NCI-H2029 treated with DMSO at 0.1 percent for 48 hours (cell line): ENCODE data around the gene BIN1.

Source experiments
- DNase-seq: peaks from one replicate; lab custom pipeline; 2025; lab: John Stamatoyannopoulos, UW

Gene BIN1

DNA sequence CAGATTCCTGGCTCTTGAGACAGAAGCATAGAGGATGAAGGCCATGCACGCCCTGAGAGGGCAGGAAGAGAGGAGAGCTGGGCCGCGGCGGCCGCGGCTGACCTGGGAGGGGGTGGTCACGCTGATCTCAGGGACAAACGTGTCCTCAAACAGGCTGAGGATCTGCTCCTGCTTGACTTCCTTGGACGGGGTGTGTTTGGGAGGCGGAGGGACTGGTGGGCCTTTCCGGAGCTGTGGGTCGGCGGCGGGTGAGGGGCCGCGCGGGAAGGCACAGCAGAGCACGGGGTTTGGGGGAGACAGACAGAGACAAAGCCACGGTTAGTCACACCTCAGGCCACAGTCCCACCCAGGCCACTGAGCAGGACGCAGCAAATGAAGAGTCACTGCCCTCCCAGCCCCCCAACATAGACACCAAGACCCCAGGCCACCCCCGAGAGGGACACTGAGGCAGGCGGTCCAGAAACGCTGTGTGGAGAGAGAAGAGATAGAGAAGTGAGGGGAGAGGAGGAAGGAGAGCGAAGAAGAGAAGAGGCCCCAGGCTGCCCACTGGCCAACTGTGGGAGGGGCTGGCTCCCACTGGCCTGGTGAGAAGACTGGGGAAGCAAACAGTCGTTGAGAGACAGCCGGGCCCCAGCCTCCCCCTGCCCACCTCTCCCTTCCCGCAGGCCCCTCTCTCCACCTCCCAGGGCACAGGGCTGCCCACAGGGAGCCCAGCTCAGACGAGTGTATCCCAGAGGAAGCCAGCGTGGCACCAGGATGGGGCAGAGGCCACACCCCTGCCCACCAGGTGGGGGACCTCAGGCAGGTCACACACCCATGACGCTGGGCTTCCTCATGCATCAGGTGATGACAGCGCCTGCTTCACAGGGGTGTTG is 49.3 kb downstream of the BIN1 start:
- DNase-seq: no peak

DNA sequence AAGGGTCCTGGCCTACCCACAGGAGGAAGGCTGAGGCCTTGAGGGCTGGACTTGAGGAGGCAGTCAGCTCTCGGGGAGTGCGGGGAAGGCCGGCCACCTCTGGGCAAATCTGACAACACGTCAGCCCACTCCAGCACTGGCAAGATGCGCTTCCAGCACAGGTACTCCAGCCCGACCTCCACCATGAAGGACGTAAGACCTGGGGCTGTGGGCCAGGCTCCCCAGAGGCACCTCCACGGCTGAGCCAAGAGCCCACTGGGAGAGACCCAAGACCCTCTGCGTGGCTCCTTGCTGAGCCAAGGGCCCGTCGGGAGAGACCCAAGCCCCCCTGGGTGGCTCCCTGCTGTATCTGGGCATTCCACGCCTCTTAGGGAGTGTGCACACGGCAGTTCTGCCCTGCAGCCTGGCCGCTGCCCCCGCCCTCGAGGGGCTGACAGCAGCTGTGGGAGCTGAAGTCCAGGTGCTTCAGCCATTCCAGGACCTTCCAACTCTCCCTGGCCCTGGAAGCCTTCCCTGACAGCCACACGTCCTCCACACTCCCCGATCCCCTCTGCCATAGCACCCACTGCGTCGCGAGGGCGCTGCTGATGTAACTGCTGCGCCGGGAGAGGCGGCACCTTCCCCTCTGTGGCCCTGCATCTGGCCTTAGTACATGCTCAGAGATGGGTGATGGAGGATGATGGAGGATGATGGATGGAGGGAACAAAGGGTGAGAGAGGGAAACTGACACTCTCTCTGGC is 50.2 kb downstream of the BIN1 start:
- DNase-seq: no peak

DNA sequence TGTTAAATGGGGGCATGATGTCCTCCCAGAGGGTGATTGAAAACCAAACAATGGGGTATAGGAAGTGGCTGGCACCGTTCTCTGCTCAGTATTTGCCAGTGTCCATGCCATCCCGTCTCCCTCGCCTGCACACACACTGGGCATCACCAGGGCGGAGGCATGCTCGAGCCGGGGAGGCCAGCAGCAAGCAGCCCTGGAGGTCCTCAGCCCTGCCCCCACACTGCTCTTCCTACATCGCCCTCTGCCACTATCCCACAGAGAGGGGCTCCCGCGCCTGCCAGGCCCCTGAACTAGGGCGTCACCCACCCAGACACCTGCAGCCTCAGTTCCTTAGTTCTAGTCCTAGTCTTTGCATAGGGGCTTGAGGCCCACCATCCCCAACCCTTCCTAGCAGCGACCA is 50.9 kb downstream of the BIN1 start:
- DNase-seq: no peak

DNA sequence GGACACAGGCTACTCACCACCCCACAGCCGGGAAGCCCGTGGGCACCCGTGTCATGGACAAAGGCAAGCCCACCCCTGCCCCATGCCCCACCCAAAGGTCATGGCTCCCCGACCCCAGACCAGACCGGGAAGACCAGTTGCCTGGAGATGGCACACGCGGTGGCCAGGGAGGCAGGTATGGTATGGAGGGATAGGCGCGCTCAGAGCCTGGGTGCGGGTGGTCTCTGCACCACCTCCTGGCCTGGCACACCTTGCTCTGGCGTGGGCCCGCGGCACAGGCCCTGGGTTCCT is 51.2 kb downstream of the BIN1 start:
- no peak for DNase-seq

DNA sequence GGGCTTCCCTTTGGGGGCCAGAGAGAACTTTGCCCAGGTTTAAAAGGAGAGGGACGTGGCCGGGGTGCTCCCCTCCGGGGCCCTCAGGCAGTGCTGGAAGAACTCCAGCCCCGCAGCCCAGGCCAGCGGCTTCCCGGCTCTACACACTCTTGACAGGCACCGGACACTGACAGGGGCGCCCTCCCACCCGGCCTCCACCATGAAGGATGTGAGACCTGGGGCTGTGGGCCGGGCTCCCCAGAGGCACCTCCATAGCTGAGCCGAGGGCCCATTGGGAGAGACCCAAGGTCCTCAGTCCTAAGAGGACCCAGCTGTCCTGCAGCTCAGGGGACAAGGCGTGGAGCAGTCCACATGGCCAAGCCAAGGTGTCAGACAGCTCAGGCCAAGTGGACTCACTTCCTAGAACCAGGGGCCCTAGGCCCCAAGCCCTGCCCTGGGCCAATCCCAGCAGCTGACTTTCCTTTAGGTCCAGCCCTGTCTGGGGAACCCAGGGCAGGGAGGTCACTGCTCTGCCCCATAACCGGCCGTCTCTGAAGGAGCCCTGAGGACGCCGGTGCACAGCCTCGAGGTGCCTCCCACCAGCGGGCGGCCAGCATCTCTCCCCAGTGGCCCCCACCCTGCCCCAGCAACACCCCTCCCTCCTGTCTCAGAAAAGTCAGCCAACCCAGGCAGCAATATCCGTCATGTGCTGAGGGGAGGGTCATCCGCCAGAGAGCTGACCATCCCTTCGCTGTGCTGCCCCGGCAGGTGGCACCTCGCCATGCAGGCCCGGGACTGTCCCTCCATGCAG is 51.8 kb downstream of the BIN1 start:
- no peak for DNase-seq

DNA sequence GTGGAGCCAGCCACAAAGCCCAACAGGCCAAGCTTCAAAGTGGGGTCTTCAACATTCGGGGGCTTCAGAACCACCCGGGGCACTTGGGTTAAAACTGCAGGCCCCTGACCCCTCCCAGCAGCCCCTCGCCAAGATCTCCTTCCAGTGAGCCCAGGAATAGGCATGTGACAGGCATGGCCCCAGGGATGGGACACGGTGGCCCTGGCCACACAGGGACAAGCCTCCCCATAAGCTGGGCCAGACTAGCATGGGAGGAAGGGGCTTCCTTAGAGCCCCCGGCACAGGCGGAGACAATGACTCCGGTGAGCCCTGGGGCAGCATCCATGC is 52.4 kb downstream of the BIN1 start:
- no peak for DNase-seq

DNA sequence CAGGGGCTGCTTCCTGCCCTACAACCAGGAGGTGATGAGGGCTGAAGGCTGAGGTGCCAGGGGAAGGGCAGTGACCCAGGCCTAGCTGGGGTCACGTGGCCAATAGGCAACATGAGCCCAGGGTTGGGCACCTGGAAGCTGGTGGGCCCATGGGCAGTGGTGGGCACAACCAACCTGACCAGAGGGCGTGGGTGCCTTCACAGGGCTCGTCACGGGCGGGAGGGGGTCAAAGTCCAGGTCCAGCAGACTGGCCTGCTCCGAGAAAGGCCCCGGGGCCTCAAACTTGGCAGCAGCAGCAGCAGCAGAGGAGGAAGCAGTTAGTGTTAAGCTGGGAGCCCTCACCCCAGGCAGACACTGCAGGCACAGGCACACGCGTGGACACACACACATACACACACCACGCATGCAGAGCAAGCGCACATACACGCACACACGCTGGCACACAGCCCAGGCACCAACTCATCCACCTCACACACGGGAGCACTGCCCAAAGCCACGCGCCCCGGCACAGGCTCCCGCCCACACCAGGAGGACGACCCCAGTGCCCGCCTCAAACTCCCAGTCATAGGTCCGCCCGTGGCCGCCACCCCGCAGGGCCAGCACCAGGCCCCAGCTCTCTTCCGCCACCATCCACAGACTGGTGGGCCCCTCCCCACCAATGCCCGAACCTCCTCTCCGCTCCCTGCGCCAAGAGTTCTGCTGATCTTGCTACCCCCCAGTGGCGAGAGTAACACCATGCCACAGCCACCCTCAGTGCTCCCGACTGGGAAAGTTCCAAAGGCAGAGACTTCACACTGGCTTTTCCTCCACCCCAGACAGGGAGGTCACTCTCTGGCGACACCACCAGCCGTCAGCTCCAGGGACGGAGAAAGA is 53.0 kb downstream of the BIN1 start:
- no peak for DNase-seq

DNA sequence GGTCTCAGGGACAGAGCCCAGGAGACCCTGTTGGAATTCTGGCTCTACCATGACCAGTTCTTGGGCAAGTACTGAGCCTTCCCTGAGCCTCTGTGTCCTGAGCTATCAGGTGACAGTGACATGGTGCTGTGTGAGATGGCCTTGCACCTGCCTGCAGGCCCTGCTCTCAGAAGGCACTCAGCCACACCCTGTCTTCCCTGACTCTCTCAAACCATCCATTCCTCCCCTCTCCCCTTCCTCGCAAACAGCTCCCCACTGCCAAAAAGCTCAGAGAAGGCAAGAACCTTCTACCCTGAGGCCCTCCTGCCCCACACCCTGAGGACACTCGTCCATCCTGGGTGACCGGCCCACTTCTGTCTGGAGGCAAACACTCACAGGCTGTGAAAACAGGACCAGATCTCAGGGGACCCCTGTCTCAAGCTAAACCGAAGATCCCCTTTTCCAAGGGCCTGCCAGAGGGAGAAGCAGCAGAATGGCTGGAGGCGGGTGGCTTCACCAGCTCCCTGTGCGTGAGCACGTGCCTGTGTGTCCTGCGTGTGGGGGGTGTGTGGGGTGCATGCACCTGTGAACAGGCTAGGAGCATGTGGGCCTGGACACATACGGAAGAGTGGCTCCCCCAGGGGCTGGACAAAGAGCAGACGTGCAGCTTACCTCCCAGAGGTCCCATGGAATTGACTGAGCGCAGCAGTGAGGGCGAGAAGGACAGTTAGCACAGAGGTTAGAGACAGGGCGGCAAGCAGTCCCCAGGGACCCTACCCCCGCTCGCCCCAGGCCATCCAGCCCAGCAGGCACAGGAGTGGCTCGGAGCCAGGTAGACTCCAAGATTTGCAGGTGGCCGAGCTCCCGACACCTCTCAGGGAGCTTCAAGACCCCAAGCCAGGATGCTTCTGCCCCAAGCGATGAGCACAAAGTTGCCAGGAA is 53.9 kb downstream of the BIN1 start:
- DNase-seq: no peak

DNA sequence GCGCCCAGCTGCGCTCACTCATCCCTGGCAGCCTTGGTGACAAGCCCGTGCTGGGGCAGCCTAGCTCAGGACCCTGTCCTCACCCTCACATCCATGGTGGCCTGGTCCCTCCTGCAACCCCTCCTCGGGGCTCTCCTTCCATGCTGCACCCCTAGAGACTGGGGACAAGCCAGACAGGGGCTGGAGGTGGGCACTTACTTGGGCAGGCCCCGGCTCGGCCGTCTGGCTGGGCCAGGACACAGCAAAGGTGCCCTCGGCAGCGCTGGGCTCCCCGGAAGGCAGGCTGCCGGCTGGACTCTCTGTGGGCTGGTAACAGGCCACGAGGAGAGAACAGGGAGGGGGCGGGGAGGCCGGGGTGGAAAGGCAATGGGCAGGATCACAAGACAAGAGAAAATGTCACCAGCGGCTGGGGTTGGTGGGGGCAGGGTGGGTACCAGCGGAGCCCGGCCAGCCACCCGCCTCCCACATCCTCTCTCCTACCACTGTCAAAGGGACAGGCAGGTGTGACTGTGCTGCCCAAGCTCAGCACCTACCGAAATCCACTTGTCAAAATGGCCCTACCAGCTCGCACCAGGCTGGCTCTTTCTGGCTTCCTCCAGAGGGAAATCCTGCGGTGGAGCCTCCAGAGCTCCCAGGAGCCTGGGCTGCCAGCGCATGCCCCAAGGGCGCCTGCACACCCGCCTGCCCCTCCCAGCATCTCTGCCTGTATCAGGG is 54.7 kb downstream of the BIN1 start:
- no peak for DNase-seq

DNA sequence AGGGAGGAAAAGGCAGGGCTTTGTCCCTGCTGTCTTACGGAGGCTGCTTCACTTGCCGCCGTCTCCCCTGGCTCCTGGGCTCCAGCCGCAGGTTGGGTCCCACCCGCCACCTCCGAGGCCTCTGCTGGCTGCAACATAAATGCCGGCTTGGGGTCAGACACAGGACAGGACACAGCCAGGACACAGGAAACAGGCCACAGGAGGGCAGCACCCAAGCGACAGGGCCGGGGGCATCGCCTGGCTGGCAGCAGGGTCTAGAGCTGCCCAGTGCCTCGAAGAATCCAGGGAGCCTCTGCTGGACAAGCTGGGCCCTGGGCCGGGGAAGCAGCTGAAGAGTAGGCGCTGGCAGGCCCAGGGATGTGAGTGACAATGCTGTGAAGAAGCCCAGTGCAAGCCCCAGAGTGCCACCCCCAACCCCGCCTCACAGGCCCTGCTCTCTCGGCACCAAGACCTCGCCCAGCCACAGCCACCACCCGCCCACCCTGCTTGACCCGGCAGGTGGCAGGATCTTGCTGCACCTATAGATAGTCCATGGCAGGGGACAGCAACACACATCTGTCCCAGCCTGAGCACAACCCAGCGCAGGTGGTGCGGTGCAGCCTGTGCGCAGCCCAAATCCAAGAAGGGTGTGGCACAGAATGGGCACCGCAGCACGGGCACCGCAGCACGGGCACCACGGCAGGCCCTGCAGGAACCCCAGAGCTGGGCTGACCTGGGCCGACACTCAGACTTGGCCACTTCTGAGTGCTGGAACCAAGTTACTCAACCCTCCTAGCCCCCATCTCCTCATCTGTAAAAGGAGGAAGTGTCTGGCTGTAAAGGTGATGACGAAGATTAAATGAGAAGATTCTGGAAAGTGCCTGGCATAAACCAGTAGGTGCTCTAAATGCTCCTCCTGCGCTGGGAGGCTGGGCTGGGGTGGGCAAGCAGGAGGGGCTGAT is 55.6 kb downstream of the BIN1 start:
- DNase-seq: no peak

DNA sequence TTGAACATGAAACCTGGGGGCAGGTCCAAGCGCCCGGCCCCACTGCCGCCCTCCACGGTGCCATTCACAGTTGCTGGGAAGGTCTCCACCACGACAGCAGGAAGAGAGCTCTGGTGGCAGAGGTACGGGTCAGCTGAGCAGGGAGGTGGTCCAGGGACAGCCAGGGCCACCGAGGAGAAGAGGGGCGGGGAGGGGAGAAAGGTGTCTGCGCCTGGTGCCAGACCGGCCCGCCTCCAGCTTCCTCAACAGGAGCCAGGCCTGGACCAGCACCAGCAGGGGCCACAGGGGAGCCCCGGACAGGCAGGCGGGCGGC is 56.2 kb downstream of the BIN1 start:
- no peak for DNase-seq

DNA sequence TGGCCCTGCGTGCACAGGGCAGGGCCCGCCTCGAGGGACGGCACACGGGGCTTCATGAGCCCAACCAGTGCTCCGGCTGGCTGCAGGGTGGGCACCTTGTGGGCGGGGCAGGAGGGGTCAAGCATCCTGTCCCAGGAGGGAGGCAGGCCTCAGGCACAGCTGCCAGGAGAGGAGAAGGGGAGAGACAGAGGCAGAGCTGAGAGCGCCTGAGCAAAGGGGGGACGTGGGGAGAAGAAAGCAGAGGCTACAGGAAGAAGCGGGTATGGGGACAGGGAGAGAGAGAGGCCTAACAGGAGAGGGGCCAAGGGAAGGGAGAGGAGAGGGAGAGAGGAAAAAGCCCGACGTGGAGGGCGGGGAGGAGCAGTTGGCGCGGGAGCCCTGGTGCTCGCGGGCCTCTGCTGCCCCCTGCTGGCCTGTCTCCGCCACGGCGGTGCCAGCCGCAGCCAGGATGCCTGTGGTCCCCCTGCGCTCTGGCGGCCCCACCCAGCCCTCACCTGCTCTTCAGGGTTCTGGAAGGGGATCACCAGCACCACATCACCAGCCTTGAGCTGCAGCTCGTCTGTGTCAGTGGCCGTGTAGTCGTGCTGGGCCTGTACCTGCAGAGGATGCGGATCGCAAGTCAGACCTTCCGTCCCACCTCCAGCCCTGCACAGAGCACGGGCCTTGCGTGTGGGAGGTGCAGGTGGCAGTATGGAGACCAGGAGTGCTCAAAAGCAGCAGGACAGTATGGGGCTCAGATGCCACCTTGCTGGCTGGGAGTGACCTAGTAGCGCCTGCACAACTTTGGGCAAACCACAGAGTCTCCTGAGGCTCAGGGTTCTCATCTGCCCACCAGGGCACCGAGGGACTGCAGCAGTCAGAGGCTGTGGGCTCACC is 56.8 kb downstream of the BIN1 start:
- peak; percentile 4 for DNase-seq

DNA sequence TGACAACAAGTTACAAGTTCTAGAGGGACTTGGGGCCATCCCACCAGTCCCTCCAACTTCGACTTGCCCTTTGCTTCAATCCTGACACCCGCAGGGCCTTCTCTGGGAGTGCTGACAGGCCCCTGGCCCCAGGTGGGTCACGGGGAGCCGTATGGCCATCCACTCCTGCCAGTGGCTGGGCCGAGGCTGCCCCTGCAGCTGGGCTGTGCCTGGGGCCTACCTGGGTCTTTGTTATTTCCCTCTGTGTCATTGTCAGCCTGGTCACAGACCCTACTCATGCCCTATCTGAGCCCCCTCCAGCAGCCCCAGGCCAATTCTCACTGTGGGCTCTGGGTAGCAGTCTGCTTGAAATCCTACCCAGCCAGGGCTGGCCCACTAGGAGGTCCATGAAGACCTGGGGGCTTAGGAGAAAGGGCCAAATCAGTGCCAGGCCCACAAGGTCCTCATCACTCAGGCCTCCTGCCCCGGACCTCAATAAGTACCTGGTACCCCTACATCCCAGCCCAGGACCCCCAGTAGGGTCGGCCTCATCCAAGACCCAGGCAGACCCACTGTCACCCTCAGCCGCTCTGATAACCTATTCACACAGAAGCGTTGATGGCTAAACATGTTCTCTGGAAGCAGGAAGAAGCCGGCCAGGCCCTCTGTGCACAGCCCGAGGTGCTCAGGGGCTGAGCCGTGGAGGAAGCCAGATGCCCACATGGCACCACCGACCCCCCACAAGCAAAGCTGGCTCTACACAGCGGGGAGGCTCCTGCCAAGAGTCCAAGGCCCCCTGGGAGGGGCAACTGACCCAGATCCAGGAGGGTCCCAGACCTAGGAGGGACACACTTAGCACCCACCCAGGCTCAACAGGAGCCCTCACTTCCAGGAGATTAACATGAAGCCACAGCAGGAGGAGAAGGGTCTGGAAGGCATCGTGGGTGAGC is 57.7 kb downstream of the BIN1 start:
- no peak for DNase-seq

DNA sequence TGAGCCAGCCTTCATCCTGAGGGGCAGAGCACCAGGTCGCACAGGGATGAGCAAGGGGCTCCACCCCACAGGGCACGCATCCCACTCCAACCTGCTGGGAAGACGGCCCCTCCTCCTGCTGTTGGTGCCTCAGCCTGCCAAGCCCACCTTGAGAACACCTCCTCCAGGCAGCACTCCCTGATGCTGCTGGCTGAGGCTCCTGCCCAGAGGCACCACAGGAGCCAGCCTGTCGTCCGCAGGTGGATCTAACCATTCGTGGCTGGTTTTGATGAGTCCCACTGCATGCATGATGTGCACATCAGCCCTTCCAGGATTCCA is 58.4 kb downstream of the BIN1 start:
- no peak for DNase-seq

DNA sequence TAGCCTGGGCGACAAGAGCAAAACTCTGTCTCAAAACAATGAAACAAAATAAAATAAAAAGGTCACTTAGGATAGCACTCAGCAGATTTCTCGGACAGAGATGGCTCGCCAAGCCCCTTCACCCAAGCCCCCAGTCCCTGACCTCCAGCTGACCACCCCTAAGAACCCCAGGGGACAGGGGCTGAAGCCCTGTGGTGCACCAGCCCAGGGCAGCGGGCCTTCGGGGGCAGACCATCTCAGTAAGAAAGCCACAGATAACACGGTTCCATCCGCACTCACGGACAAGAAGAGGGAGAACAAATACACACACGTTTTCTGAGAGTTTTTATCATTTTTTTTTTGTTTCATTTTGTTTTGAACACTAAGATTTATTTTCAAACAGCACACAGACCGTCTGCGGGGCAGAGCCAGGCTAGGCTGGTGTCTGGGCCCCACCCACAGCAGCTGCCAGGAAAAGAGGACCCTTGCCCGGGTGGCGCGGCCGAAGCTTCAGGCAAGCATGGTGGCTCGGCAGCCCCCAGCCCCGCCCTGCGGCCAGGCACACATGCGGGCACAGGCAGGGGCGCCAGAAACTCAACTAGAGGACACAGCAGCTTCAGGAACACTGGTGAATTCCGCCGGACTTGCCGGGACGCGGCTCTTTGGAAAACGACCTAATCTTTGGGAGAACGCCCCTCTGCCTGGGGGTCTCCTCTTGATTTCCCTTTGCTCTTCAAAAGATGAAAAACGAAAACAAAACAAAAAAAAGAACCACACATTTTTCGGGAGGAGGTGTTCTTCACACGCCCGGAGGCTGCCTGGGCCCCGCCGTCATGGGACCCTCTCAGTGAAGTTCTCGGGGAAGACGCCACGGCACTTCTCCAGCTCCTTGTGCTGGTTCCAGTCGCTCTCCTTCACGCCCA is 59.0 kb downstream of the BIN1 start:
- no peak for DNase-seq

DNA sequence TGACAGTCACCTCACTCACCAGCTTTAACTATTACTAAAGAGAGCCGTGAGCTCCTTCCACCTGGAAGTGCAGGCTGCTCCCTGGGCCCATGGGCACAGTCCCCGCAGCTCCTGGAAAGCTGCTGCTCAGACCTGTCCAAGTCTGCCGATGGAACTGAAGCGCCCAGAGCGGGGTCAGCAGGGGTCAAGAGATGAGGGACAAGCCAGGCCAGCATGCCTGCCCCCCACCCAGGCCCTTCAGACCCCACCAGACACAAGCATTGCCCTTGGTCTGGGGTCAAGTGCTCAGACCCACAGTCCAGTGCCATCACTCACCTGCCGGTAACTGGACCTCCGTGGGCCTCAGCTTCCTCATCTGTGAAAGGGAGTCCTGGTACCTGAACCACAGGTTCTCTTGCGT is 59.9 kb downstream of the BIN1 start:
- DNase-seq: no peak
